SU-DHL-6 (cell line): Measurements from ENCODE around the gene PJA1.

ENCODE experiments used
- H2AFZ ChIP-seq: fragments of 200-600 bp; sonication (generic); 2 replicates; pipeline ENCODE4 v1.6.1; 2014; ENCODE audit warnings: low read depth, mild to moderate bottlenecking, moderate library complexity, mixed read lengths, antibody characterized with exemption, low read length; ENCODE audit not compliant: severe bottlenecking
- H3F3A ChIP-seq: fragments of 200-600 bp; shearing (Covaris generic); 2 replicates; pipeline ENCODE4 v1.6.0; 2016; ENCODE audit warnings: antibody characterized with exemption, mild to moderate bottlenecking; ENCODE audit not compliant: insufficient read depth
- H3K27ac ChIP-seq: fragments of 200-600 bp; sonication (generic); 2 replicates; pipeline ENCODE4 v1.5.1; 2016; ENCODE audit warnings: low read depth, mild to moderate bottlenecking, low read length, moderate library complexity, mixed read lengths
- H3K27me3 ChIP-seq: fragments of 200-600 bp; sonication (generic), shearing (Covaris generic); 2 replicates; pipeline ENCODE4 v1.6.0; 2014; ENCODE audit warnings: mild to moderate bottlenecking, low read length
- H3K36me3 ChIP-seq: fragments of 200-600 bp; sonication (generic); 2 replicates; pipeline ENCODE4 v1.6.1; 2014; ENCODE audit warnings: mild to moderate bottlenecking, low read length, mixed read lengths
- H3K4me2 ChIP-seq: fragments of 300-600, 200-600 bp; shearing (Covaris generic), sonication (generic); 2 replicates; pipeline ENCODE4 v1.6.0; 2014; ENCODE audit warnings: low read length, low read depth, mild to moderate bottlenecking; ENCODE audit not compliant: poor library complexity, severe bottlenecking
- H3K4me3 ChIP-seq: fragments of 200-600 bp; sonication (generic); 2 replicates; pipeline ENCODE4 v1.5.1; 2014; ENCODE audit warnings: antibody characterized with exemption, low read length, mild to moderate bottlenecking, mixed read lengths; ENCODE audit not compliant: insufficient read depth, poor library complexity, severe bottlenecking
- H3K79me2 ChIP-seq: fragments of 200-600 bp; sonication (generic); 2 replicates; pipeline ENCODE4 v1.6.1; 2014; ENCODE audit warnings: mild to moderate bottlenecking, low read length, moderate library complexity; ENCODE audit not compliant: insufficient read depth
- H3K9ac ChIP-seq: fragments of 200-600 bp; sonication (generic); 2 replicates; pipeline ENCODE4 v1.7.0; 2014; ENCODE audit warnings: mild to moderate bottlenecking, low read length
- H3K9me2 ChIP-seq: fragments of 200-600 bp; sonication (generic); replicated peaks from 2 replicates; pipeline ENCODE4 v1.6.1; 2014; ENCODE audit warnings: low read length; ENCODE audit not compliant: insufficient read depth
- H3K9me3 ChIP-seq: fragments of 200-600 bp; sonication (generic); 2 replicates; pipeline ENCODE4 v1.6.1; 2014; ENCODE audit warnings: low read length, mixed read lengths; ENCODE audit not compliant: insufficient read depth
- H4K20me1 ChIP-seq: fragments of 200-600 bp; sonication (generic); 2 replicates; pipeline ENCODE4 v1.6.1; 2014; ENCODE audit warnings: low read depth, mild to moderate bottlenecking, antibody characterized with exemption, low read length, moderate library complexity, mixed read lengths
- EZH2phosphoT487 ChIP-seq: fragments of 200-600 bp; sonication (generic), shearing (Covaris generic); conservative IDR thresholded peaks from 2 replicates; pipeline ENCODE4 v1.6.1; 2018; ENCODE audit warnings: mild to moderate bottlenecking, antibody characterized with exemption, low read length, moderate library complexity, mixed read lengths
- TF ChIP-seq, protein P1 (sequence below): fragments of 200-600 bp; sonication (generic); IDR thresholded peaks from one replicate; pipeline ENCODE4 v1.5.1; 2017; ENCODE audit warnings: antibody characterized with exemption, mild to moderate bottlenecking, low read length, moderate library complexity; ENCODE audit not compliant: insufficient read depth, poor library complexity, severe bottlenecking

PJA1 gene

DNA sequence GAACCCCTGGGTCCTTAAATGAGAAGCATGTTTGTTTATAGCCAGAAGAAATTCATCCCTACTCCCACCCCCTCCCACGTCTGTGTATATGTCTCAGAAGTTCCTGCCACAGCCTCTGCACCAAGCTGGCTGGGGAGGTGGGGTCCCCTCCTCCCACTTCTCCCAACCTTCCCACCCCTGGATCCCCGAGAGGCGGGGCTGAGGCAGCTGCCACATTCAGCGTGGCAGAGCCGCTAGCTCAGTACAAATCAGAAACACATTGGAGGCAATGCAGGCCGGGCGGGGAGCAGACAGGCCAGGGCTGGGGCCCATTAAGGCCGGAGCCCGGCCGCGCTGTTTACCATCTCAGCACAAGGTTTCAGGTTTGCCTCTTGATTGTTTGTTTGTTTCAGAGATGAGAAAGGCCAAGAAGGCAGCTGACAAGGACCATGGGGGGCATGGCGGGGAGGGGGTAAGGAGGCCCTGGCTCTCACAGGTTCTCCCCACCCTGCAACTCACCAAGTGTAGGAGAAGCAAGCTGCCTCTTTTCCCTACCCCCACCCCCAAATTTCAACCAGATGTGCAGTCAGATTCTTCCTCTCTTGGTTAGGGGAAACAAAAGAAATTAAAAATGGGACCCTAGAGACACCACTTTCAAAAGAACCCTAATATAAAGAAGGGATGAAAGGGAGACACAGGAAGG is 22.3 kb downstream of the PJA1 start:
- Histone ChIP-seq H3K9me2 (no peaks in the 10 kb centered on the region), H3K9ac (no peak overlapping the region), H3K79me2 (no peaks in the 10 kb centered on the region), H3K36me3 (no peaks in the 10 kb centered on the region), H4K20me1 (no peaks in the 10 kb centered on the region), H3F3A (no peaks in the 10 kb centered on the region), H3K4me3 (no peak overlapping the region), H3K4me2 (no peak overlapping the region), H3K9me3 (no peaks in the 10 kb centered on the region), H3K27ac (no peak overlapping the region), H3K27me3 (no peaks in the 10 kb centered on the region), H2AFZ (no peak overlapping the region)
- TF ChIP-seq, protein P1, sequence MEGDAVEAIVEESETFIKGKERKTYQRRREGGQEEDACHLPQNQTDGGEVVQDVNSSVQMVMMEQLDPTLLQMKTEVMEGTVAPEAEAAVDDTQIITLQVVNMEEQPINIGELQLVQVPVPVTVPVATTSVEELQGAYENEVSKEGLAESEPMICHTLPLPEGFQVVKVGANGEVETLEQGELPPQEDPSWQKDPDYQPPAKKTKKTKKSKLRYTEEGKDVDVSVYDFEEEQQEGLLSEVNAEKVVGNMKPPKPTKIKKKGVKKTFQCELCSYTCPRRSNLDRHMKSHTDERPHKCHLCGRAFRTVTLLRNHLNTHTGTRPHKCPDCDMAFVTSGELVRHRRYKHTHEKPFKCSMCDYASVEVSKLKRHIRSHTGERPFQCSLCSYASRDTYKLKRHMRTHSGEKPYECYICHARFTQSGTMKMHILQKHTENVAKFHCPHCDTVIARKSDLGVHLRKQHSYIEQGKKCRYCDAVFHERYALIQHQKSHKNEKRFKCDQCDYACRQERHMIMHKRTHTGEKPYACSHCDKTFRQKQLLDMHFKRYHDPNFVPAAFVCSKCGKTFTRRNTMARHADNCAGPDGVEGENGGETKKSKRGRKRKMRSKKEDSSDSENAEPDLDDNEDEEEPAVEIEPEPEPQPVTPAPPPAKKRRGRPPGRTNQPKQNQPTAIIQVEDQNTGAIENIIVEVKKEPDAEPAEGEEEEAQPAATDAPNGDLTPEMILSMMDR = no peak
- no peak for TF ChIP-seq EZH2phosphoT487

DNA sequence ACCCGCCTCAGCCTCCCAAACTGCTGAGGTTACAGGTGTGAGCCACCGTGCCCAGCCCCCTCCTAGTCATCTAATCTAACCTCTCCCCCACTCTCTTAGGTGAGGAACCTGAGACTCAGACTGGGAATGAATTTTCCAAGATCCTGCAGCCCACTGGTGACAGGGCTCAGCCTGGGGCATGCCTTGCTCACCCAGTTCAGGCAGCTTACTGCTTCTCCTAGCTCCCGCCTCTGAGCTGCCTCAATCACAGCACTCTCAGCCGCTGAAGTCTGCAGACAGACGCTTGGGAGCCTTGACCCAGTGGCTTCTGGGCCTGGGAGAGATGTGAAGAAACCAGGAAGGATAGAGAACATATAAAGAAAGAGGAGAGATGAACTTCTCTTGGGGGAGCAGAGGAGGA is 24.4 kb downstream of the PJA1 start:
- no peak overlapping the region for H3K27ac ChIP-seq
- H3K27me3 ChIP-seq = no peaks in the 10 kb centered on the region
- H3K36me3 ChIP-seq = no peaks in the 10 kb centered on the region
- H3K79me2 ChIP-seq = no peaks in the 10 kb centered on the region
- no peaks in the 10 kb centered on the region for H3K9me2 ChIP-seq
- H3K9me3 ChIP-seq = no peaks in the 10 kb centered on the region
- H3F3A ChIP-seq = no peaks in the 10 kb centered on the region
- H3K9ac ChIP-seq = no peak overlapping the region
- H3K4me2 ChIP-seq = no peak overlapping the region
- no peak for TF ChIP-seq EZH2phosphoT487
- H3K4me3 ChIP-seq = no peak overlapping the region
- H4K20me1 ChIP-seq = no peaks in the 10 kb centered on the region
- no peak overlapping the region for H2AFZ ChIP-seq

DNA sequence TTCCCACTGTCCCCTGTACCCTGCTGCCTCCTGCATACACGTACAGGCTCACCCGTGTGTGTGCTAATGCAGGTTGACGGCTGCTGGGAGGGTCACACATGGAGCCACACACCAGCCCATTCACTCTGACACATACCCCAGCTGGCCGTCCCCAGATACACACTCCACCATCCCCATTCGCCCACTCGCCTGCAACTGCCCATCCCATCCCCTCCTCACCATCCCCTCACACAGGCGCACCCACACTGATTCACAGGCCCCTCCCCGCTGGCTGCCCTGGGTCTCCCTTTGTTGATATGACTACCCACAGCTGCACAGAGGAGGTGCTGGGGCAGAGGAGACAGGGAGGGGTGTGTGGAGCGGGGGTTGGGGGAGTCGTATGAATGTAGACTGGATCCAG is 25.7 kb downstream of the PJA1 start:
- H2AFZ ChIP-seq = no peak overlapping the region
- H4K20me1 ChIP-seq = no peaks in the 10 kb centered on the region
- no peaks in the 10 kb centered on the region for H3K27me3 ChIP-seq
- no peaks in the 10 kb centered on the region for H3K79me2 ChIP-seq
- H3K9me2 ChIP-seq = no peaks in the 10 kb centered on the region
- no peak overlapping the region for H3K4me2 ChIP-seq
- TF ChIP-seq EZH2phosphoT487 = no peak
- TF ChIP-seq, protein P1 = no peak
- no peak overlapping the region for H3K9ac ChIP-seq
- H3K27ac ChIP-seq = no peak overlapping the region
- no peak overlapping the region for H3K4me3 ChIP-seq
- H3F3A ChIP-seq = no peaks in the 10 kb centered on the region
- H3K36me3 ChIP-seq = no peaks in the 10 kb centered on the region
- H3K9me3 ChIP-seq = no peaks in the 10 kb centered on the region

DNA sequence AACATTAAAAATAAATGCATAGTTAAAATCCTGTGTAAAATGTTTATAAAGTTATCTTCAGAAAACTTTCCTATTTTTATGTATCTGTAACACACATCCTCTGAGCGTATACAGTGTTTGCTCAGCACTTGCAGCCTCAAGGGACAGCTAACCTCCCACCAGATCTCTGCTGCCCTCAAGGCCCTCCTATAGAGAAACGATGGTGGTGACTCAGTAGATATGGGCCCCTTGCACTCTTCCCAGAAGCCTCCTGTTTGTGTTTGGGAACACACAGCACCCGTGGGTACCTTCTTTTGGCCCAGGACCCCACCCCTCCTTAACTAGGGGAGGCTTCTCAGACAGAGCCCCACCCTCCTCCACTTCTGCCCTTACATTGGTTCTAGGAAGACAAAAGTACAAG is 26.7 kb downstream of the PJA1 start:
- H3K9me3 ChIP-seq = no peaks in the 10 kb centered on the region

More for the DNA sequence above, 26.7 kb downstream of the PJA1 start:
- H4K20me1 ChIP-seq = no peaks in the 10 kb centered on the region
- no peaks in the 10 kb centered on the region for H3K9me2 ChIP-seq
- no peaks in the 10 kb centered on the region for H3K27me3 ChIP-seq
- H3F3A ChIP-seq = no peaks in the 10 kb centered on the region
- no peak overlapping the region for H3K9ac ChIP-seq
- H3K79me2 ChIP-seq = no peaks in the 10 kb centered on the region
- H3K4me2 ChIP-seq = no peak overlapping the region
- H3K4me3 ChIP-seq = no peak overlapping the region
- TF ChIP-seq, protein P1 = no peak
- no peak for TF ChIP-seq EZH2phosphoT487
- no peak overlapping the region for H3K27ac ChIP-seq
- H2AFZ ChIP-seq = no peak overlapping the region
- no peaks in the 10 kb centered on the region for H3K36me3 ChIP-seq
